C1 segment of cervical spinal cord (tissue), 14 donors: ENCODE measurements around the gene ITPKB.
"Not testable (repeated sequence)": the region's sequence is repeated elsewhere in the genome, so short reads cannot be mapped to it uniquely, and the experiment has no call there.

Experiments
- DNase-seq, 14 donors: peaks; one replicate each; lab custom pipeline; 2025; lab: John Stamatoyannopoulos, UW

Gene ITPKB

DNA sequence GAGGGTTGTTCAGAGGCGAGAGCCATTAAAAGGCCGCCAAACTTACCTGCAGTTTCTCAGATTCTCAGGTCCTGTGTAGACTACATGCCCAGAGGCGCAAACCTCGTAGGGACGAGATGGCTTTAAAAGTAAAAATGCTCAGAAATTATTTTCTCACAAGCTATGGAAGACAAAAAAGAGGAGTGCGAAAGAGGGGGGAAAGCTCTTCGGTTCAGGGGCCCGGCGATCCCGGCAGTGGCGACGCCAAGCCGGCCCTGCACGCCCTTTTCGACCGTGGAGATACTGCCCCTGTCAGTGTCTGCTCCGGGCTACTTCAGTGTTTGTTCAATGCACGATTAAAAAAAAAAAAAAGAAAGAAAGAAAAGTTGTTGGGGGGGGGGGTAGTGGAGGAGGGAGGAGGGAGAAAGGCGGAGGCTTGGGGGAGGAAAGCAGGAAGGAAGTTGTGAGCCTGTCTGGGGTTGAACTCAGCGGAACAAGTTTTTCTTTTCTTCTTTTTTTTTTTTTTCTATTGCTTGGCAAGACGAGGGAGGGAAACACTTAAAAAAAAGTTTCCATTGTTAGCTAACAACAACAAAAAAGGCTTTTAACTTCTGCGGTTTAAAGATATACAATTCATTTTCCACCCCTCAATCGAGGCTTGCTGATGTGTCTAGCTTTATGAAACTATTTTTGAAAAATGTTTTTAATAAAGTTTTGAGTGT is at the start of gene ITPKB:
TSS of gene ITPKB (minus strand) at position 288 of the 701 bp plus-strand sequence. CDS start 1,824 bp downstream, outside the sequence.
- peak in 6 of 14 donors; percentile 17 to 67 (median 54) for DNase-seq

DNA sequence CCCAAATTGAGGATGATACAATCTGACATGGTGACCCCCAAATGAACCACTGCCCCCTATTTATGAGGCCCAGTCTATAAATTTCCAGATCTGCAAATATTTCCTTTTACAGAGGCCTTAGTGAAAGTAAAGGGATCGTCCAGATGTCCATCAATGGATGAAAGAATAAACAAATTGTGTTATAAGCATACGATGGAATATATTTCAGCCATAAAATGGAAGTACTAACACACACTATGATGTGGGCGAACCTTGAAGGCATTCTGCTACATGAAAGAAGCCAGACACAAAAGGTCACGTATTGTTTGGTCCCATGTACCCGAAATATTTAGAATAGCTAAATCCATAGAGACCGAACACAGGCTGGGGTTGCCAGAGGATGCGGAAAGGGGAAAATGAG is 48.6 kb upstream of the ITPKB start:
- DNase-seq: peak in 1 of 14 donors; percentile 52

DNA sequence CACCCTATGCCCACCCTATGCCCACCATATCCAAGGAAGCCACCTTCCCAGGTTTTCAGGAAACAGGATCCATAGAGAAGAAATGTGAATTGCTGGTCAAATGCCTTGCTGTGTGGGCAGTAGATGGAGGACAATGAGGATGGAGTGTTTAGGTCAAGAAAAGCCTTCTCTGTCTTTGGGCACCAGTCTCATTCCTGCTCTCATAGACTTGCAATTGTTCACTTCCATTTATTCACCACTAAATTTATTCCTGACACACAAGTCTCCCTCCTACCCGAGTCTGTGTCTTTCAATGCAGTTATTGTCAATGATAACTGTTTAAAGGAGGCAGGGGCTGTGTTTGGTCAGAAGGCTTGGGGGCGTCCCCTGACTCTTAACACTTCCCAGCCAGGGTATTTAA is 48.0 kb upstream of the ITPKB start:
- peak in 5 of 14 donors; percentile 18 to 35 (median 24) for DNase-seq

DNA sequence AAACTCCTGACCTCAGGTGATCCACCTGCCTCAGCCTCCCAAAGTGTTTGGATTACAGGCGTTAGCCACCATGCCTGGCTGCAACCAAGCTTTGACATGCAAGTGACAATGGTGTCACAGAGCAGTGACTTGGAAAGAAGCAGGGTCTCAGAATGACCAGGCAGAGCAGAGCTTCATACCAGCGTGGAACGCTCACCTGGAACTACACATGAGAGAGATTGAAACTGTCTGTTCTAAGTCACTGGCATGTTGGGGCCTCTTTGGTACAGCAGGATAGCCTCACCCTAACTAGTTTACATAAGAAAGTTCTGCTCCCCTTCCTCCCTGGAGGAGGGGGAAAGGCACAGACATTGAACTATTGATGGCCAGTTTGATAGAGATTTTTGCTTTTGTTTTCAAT is 47.5 kb upstream of the ITPKB start:
- DNase-seq: no peak

DNA sequence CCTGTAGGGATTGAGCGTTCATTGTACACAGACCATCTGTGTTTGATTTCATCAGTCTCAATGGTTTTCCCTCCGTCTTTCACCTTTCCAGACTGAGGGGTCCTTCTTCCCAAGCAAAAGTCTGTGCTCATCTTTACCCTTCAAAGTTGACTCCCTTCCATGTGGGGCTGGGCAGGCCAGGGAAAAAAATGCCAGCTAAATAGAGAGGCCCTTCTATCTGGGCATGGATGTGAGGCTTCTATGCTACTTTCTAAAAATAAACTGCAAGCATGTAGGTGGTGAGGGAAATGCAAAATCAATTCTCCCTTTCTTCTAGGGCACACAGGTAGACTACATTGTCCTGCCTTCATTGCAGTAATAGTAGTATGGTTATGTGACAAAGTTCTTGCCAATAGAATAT is 46.7 kb upstream of the ITPKB start:
- no peak for DNase-seq

DNA sequence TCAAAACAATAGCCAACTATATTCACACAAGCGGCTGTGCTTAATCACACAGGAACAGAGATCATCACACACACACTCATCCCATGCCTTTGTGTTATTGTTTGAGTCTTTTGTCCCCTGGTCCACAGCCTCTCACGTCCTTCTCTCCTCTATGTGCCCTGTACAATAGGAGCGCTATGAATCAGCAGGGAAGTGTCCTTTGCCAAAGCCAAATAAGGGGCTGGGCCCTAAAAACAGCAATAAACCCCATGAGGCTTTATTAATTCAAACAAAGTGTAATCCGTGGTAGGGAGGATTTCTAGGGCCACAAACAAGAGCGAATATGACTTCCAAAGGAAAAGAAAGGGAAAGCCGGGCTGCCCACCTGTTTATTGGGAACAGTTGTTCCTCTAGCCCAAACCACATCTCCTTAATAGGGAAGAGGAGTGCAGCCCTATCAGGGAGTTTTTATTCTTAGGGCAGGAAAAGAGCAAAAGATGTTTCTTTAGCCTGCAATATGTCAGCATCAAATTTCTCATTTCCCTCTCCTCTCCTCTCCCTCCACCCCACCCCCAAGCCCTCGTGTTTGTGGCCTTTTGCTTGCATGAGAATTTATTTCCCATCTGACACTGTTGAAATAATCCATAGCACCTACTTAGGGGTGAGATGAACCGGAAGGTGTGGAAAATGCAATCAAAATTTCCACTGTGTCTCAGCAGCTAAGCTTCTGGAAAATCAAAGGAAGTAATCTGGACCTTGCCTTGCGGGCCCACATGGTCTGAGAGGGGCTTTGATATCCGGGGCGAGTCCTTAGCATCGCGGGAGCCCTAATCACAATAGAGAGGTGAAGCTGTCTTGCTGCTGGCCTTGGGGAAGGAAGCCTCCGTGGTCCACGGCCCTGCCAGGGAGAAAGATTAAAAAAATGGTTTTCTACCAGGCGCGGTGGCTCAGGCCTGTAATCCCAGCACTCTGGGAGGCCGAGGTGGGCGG is 45.3 kb upstream of the ITPKB start:
- DNase-seq: peak in 8 of 14 donors; percentile 14 to 70 (median 63)

DNA sequence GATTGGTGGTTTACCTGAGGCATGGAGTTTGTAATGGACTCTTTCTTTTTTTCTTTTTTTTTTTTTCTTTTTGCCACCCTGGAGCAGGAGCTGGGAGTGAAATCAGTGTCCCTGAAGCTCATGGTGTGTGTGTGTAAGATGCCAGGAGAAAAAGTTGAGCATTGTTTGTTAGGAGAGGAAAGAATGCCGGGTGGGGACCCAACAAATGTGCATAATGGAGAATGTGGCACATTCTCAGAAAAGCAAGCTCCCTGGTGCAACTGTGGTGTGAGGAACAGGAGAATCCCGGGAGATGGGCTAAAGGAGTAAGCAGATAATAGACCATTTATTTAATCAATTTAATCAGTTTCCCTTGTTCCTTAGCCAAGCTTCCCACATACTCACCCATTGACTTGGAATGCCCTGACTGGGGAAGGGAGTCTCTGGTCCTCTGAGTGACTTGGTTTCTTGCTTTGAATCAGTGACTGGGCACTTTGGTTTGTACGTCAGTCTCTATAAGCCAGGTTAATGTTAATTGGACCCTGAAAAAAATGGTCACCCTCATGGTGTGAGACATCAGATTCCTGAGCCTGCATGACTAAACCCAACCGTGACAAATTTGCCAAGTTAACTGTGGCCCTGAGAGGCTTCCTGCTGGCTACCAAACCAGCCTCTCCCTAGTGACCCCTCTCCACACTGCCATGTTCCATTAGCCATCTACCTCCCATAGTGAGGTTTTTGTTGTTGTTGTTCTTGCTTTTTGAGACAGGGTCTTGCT is 43.9 kb upstream of the ITPKB start:
- DNase-seq: no peak

DNA sequence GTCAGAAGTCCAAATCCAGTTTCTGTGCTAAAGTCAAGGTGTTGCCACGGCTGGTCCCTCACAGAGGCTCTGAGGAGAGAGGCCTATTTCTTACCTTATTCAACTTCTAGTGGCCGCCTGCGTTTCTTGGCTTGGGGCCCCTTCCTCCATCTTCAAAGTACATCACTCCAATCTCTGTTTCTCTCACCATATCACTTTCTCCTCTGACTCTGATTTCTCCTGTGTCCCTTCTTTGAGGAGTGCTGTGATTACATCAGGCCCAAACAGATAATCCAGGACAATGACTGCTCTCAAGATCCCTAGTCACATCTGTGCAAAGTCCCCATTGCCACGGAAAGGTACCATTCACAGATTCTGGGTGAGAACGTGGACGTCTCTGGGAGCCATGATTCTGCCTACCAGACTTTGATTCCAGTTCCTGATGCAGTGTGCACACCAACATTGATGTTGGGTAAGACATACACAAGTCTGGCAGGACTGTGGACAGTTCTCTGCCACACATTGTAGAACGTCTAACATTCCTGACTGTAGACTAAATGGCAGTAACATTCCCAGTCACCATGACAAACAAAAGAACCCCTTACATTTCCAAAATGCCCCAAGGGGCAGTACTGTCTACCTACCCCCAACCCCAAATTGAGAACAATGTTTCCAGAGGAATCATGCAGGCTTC is 43.0 kb upstream of the ITPKB start:
- no peak for DNase-seq

DNA sequence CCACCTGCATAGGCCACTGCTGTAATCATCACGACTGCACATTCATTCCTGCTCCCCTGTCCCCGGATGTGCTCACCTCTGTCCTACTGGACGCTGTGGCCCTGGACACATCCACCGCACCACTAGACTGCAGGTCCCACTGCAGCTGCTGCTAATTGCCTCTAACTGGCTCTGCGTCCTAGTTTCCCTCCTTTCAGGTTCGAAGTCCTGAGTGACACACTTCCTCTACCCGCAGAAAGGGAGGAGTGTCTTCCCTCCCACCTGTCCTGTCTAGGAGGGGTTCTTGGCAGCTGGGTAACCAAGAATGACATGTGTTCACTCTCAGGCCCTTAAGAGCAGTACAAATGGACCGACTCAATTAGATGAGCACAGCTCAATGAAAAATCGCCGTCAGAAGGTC is 40.5 kb upstream of the ITPKB start:
- DNase-seq: no peak

DNA sequence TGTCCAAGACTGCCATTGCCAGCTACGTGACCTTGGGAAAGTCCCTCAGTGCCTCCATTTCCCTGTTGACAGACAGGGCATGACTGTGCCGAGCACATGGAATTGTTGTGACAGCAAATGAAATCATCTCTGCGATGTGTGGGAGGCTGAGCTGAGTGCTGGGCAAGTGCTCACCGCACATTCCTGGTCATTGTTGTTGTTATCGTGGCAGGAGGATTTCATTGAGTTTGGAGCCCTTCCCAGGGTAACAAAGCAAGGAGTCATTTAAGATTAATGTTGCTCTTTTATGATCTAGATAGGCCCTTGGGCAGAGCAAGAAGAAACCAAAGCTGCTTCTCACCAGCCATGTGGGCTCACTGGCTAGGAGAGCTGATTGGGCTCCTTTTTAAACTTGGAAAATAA is 39.6 kb upstream of the ITPKB start:
- DNase-seq: no peak

DNA sequence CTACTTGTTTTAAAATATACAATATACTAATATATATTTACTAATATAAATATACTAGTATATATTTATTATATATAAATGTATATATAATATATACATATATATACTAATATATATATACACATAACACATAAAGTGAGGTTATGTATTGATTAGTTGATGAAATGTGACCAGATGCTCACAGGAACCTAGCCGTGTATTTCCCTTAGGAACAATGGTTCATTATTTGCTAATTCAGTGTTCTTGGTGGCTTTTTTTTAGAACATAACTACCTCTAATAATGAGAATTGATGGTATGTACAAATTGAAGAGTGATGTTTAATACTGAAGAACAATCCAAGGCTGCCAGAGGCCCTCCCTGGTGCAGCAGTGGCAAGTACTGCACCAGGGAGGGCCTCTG is 37.9 kb upstream of the ITPKB start:
- no peak for DNase-seq

DNA sequence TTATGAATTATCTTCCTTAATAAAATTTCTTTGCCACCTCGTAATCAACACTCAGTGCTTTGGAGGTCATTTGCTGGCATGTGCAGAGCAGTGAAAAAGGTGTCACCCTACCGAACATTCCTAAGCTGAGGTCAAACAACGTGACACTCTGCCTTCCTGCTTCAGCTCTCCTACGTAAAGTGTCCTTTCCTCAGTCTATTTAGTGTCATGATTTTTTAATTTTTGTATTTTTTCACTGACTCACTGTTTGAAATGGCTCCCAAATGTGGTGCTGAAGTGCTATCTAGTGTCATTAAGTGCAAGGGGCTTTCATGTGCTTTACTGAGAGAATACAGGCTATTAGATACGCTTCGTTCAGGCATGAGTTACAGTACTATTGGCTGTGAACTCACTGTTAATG is 37.0 kb upstream of the ITPKB start:
- DNase-seq: no peak

DNA sequence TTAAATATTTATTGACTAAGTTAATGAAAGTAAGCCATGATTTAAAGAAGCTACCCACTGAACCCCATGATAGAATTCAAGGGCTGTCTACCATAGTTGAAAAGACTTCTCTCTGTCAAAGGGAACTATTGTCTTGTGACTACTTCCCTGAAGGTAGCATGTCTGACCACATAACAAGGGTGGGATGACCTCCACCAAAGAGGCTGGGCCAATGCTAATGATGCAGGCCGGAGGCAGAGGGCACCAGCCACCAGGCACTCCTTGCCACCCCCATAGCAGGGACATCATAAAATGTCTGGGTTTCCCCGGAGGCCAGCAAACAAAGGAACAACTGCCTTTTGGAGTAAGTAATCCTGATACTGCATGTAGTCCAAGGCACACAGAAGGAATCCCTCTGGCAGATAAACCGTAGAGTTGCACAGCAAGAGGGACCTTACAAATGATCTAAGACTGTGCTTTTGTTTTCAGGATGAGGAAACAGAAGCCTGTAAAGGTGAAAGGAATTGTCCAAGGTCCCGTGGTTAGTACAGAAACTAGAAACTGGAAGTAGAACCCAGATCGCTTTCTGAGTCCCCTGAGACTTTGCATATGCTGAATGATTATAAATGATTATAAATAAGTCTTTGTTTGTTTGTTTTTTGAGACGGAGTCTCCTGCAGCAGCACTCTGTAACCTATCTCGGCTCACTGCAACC is 33.5 kb upstream of the ITPKB start:
- no peak for DNase-seq

DNA sequence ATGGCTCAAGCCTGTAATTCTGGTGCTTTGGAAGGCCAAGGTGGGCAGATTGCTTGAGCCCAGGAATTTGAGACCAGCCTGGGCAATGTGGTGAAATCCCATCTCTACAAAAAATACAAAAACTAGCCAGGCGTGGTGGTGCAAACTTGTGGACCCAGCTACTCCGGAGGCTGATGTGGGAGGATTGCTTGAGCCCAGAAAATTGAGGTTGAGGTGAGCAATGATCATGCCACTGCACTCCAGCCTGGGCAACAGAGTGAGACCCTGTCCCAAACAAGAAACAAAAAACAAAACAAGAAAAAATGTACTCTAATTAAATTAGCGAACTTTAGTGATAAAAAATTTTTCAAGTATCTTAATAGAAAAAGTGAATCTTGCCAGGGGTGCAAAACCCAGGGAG is 28.1 kb upstream of the ITPKB start:
- DNase-seq: not testable (repeated sequence)

DNA sequence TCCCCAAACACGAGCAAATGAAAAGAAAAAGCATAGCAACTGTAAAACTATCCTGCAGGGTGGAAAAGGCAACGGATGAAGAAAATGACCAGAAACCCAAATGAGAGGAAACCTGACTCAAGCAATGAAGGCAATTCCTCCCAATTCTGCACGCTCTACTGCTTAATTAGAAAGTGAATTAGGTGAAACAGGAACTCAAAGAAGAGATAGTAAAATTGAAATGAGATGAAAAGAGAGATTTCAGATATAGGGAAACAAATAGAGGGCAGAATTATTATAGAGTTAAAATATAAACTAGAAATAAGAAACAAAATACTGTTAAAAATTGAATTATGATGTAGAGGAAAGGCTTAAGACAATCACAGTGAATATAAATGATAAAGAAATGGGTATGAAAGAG is 27.5 kb upstream of the ITPKB start:
- DNase-seq: no peak

DNA sequence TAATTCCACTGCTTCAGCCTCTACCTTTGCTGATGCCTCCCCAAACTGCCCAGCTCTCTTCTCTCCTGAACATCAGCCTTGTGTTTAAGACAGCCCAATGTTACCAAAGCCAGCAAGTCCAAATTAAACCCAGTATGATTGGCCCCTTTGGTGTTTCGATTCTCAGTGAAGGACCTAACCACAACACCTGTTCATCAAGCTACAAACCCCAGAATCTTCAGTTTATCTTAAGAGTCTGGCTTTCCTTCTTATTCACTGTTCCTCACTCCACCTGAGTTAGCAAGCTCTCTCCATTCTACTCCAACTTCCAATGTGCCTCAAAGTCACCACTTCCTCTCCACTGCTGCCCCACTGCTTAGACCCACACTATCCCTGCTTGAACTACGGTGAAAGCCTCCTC is 25.5 kb upstream of the ITPKB start:
- no peak for DNase-seq

DNA sequence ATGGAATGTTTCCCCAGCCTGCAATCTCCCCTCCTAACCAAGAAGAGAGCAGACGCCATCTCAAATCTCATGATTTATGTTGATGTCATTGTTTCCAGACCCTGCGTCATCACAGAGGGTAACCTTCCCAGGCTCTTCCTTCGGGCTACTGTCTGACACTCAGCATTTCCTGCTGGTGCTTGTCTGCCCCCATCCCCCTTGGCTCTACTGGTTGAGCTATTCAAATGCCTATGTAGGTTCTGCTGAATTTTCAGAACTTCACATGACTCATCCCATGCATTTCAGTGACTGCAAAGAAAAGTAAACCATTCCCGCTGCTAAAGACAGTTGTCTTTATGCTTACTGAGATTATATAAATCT is 24.8 kb upstream of the ITPKB start:
- DNase-seq: no peak

DNA sequence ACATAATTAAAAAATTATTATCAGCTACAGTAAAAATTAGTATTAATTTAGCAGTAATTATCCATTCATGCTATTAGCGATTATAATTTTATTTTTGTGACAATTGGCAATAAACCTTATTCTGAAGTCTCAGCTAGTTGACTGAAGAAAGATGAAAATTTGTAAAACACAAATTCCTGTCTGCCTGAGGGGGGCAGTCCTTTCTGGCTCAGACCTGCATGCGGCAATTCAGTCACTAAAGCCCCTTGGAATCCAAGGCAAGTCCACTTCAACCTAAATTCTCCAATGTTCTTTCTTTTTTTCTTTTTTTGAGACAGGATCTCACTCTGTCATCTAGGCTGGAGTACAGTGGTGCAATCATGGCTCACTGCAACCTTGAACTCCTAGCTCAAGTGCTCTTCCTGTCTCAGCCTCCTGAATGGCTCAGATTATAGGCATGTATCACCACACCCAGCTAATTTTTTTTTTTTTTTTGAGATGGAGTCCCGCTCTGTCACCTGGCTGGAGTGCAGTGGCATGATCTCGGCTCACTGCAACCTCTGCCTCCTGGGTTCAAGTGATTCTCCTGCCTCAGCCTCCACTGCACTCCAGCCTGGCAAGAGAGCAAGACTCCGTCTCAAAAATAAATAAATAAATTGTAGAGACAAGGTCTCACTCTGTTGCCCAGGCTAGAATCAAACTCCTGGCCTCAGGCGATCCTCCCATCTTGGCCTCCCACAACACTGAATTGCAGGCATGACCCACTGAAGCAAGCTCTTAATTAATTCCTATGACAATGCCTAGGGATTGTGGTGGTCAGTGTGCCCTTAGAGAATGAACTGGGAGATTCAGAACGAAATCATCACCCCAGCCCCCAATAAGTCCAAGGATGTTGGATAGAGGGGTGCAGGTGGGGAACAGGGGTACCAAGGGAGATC is 24.2 kb upstream of the ITPKB start:
- DNase-seq: no peak

DNA sequence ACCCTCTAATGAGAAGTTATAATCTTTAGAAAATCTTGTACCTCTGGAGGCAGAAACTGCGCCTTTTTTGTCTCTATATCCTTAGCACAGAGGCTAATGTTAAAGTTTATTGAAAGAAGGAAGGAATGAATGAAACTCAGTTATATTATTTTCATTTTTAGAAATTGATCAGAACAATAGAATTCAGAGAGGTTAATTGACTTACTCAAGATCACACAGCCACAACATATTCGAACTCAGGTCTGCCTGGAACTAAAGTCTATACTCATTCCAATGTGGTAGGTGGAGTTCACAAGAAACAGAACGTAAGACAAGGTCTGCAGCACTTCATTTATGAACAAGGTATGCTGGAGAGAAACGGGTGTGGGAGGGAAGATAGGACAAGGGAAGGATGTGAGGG is 23.0 kb upstream of the ITPKB start:
- no peak for DNase-seq

DNA sequence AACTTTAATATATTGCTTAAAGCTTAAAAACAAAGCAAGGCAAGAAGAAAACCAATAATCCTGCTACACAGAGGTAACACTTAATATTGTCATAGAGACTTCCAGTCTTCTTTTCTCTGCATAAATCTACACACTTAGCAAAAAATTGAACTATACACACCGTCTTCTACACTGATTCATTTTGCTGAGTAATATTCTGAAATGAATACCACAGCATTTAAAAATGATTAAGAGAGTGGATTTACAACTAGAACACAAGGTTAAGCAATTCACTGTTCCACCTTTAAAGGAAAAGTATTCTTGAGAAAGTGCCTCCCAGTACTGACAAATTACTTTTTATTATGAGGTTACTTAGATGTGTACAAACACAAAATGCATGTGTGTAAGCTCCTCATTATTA is 22.2 kb upstream of the ITPKB start:
- no peak for DNase-seq
